ENCODE measurements around the gene SH3BP4.

The SH3BP4 gene

GRCh38 chr2:234986390-234986789, 34.6 kb downstream of the SH3BP4 start:
- no peak for DNase-seq

GRCh38 chr2:234986876-234987720, 35.3 kb downstream of the SH3BP4 start:
- peak; percentile 33 for DNase-seq

- no peak for DNase-seq
Measured at GRCh38 chr2:234987754-234988153, 35.9 kb downstream of the SH3BP4 start.

- DNase-seq, result no peak
Measured at GRCh38 chr2:234988491-234988890, 36.7 kb downstream of the SH3BP4 start.

- DNase-seq, result no peak
Measured at GRCh38 chr2:234989183-234989701, 37.4 kb downstream of the SH3BP4 start.

- no peak for DNase-seq
Measured at GRCh38 chr2:234990300-234990699, 38.5 kb downstream of the SH3BP4 start.

- no peak for DNase-seq
Measured at GRCh38 chr2:234991290-234991689, 39.5 kb downstream of the SH3BP4 start.

GRCh38 chr2:234991793-234992192, 40.0 kb downstream of the SH3BP4 start:
- no peak for DNase-seq

- DNase-seq, result no peak
Measured at GRCh38 chr2:234992196-234992595, 40.4 kb downstream of the SH3BP4 start.

GRCh38 chr2:234992624-234993349, 41.0 kb downstream of the SH3BP4 start:
- no peak for DNase-seq

GRCh38 chr2:234993541-234993981, 41.7 kb downstream of the SH3BP4 start:
- no peak for DNase-seq

- DNase-seq, result no peak
Measured at GRCh38 chr2:234994438-234995321, 42.9 kb downstream of the SH3BP4 start.

- DNase-seq, result no peak
Measured at GRCh38 chr2:234995332-234996068, 43.7 kb downstream of the SH3BP4 start.

GRCh38 chr2:234996069-234996940, 44.5 kb downstream of the SH3BP4 start:
- peak; percentile 97 for DNase-seq

GRCh38 chr2:234996941-234997270, 45.1 kb downstream of the SH3BP4 start:
- no peak for DNase-seq

GRCh38 chr2:234997389-234997788, 45.6 kb downstream of the SH3BP4 start:
- DNase-seq, result no peak

- DNase-seq, result no peak
Measured at GRCh38 chr2:234998404-234999211, 46.8 kb downstream of the SH3BP4 start.

GRCh38 chr2:234999740-235000425, 48.1 kb downstream of the SH3BP4 start:
- no peak for DNase-seq

GRCh38 chr2:235000426-235001236, 48.8 kb downstream of the SH3BP4 start:
- no peak for DNase-seq
